EL (cell line): ENCODE data around the gene ASPM.

Experiments used
- DNase-seq: peaks from one replicate; pipeline ENCODE4 v3.0.0-alpha.2; 2016

The ASPM gene

GRCh38 chr1:197067457-197067818, 79.0 kb downstream of the ASPM start:
- no peak for DNase-seq

GRCh38 chr1:197066719-197067456, 79.6 kb downstream of the ASPM start, which contains the start of gene F13B:
Gene F13B (minus strand): TSS chr1:197067260. CDS start chr1:197067223, 37 bp downstream.
- no peak for DNase-seq

- no peak for DNase-seq
Measured at GRCh38 chr1:197066277-197066676, 80.2 kb downstream of the ASPM start.

GRCh38 chr1:197065559-197065958, 80.9 kb downstream of the ASPM start:
- peak; percentile 15 for DNase-seq

GRCh38 chr1:197063212-197063611, 83.3 kb downstream of the ASPM start:
- DNase-seq, result no peak

- no peak for DNase-seq
Measured at GRCh38 chr1:197062692-197063091, 83.8 kb downstream of the ASPM start.

GRCh38 chr1:197049100-197049499, 97.4 kb downstream of the ASPM start:
- DNase-seq, result no peak

GRCh38 chr1:197042676-197043341, 103.7 kb downstream of the ASPM start:
- no peak for DNase-seq

- no peak for DNase-seq
Measured at GRCh38 chr1:197041486-197042353, 104.7 kb downstream of the ASPM start.

- DNase-seq, result no peak
Measured at GRCh38 chr1:197036861-197037260, 109.6 kb downstream of the ASPM start.

GRCh38 chr1:197034631-197035339, 111.7 kb downstream of the ASPM start:
- DNase-seq, result peak; percentile 78
